H1 (cell line): ENCODE measurements around the gene SENP1. TPM values are rescaled to one million over a fixed set of nuclear protein-coding genes. Genes with fewer than 3 reads are reported as not detected.

ENCODE experiments used
- CEBPB ChIP-seq: IDR thresholded peaks from 2 replicates; pipeline ENCODE4 v1.6.1; 2012; ENCODE audit warnings: low read depth, low read length
- EZH2 ChIP-seq: fragments of 200-600 bp; sonication (generic); IDR thresholded peaks from 2 replicates; pipeline ENCODE4 v1.7.1; 2012; ENCODE audit warnings: low read depth, mild to moderate bottlenecking, moderate library complexity, low read length, inconsistent platforms; ENCODE audit not compliant: severe bottlenecking
- MAX ChIP-seq: IDR thresholded peaks from 2 replicates; pipeline ENCODE4 v1.6.1; 2012; ENCODE audit warnings: inconsistent platforms
- RFX5 ChIP-seq: IDR thresholded peaks from 2 replicates; pipeline ENCODE4 v1.6.1; 2011; ENCODE audit warnings: low read depth, low read length, improper control_type of control experiment, borderline replicate concordance
- polyA plus RNA-seq, 7 experiments: library from polyadenylated mRNA; depleted of rRNA in 3 of 7; stranded (reverse) in 5 of 7; unstranded in 2 of 7; fragments of >200 nt in 5 of 7; fragments of 200-250 nt in 2 of 7; gene quantifications; 1 replicate in 5 of 7; 2 replicates in 1 of 7; 4 replicates in 1 of 7; pipeline versions ENCODE4 v1.2.1 to v1.2.3, GENCODE V29; 2011 to 2013; ENCODE audit warnings: missing spikeins in 2 of 7, mixed read lengths in 2 of 7
- total RNA-seq: library from RNA; stranded (reverse); fragmentation: NEBNext Ultra II Directional; extraction: Animal tissue kit (Norgen Biotek cat#: 25700); gene quantifications from 2 replicates; pipeline ENCODE4 v1.2.1, GENCODE V29; 2021

The SENP1 gene
- total and polyA plus RNA-seq, 2 of the 8 experiments (the other 6 are each of a cell fraction or from before 2014, with no cell fraction given) = 14.2 to 31.5 TPM

DNA sequence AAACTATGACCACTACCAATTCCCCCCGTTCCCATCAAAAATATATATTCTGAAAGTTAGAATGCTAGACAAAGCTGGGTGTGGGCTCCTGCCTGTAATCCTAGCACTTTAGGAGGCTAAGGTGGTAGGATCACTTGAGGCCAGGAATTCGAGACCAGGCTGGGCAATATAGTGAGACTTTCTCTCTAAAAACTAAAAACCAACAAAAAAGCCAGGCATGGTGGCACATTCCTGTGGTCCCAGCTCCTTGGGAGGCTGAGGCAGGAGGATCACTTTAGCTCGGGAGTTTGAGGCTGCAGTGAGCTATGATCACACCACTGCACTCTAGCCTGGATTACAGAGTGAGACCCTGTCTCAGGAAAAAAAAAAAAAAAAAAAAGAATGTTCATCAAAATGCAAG, 52.8 kb downstream of the SENP1 start (continued):
- no peak for TF ChIP-seq CEBPB
- TF ChIP-seq EZH2 = no peak
- TF ChIP-seq RFX5 = no peak
- no peak for TF ChIP-seq MAX
- TF ChIP-seq, all 59 proteins: peak for 0
